ENCODE data around the gene MC1R. TPM values are rescaled to one million over a fixed set of nuclear protein-coding genes. Genes with fewer than 3 reads are reported as not detected.

Gene MC1R
- total RNA-seq, 1 donor from 2014 or later: 3.8 TPM

DNA sequence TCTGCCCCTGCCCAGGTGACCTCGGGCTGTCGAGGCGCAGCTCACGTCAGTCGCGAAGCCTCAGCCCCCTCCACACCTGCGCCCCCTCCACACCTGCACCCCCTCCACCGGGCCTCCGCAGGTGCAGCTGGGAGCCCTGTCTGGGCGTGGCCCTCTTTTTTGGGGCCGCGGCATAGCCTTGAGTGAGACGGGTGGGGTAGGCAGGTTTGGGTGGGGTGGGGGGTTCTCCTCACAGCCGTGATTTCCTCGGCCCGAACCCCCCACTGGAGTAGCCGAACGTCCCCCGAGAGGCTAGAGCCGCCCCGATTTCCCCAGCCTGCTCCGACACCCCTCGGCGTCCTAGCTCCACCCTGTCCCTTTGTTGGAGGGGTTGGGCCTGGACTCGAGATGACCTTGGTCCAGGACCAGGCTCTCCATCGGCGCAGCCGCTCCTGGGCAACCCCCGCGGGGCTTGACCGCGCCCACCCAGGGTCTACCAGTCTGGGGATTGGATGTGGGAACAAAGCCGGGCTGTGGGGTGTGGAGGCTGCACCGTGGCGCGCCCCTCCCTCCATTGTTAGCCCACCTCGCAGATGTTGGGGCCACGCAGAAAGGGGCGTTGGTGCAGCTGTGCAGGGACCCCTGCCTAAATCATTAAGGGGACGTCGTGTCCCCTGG, 5.1 kb downstream of the MC1R start:
- H3K9me3 Mint-ChIP-seq: no peaks in the 10 kb centered on the region
- peak overlapping the region; percentile 81 for H3K4me3 Mint-ChIP-seq
- H3K27me3 Mint-ChIP-seq: peaks cover 23% of the 10 kb centered on the region
- H3K36me3 Mint-ChIP-seq: no peaks in the 10 kb centered on the region
- no peak for TF ChIP-seq CTCF (conservative IDR thresholded peaks at IDR 0.05)
- no peak overlapping the region for H3K27ac Mint-ChIP-seq
- no peaks in the 10 kb centered on the region for H3K4me1 Mint-ChIP-seq (ENCODE audit: unreplicated experiment)
- DNase-seq (ENCODE audit: extremely low spot score, unreplicated experiment): no peak

GRCh38 chr16:89924297-89924924, 5.7 kb downstream of the MC1R start:
- H3K27me3 Mint-ChIP-seq: peaks cover 20% of the 10 kb centered on the region
- no peaks in the 10 kb centered on the region for H3K4me1 Mint-ChIP-seq (ENCODE audit: unreplicated experiment)
- peak overlapping the region; percentile 81 for H3K4me3 Mint-ChIP-seq
- H3K36me3 Mint-ChIP-seq: no peaks in the 10 kb centered on the region
- no peak overlapping the region for H3K27ac Mint-ChIP-seq
- TF ChIP-seq CTCF (conservative IDR thresholded peaks at IDR 0.05): no peak
- no peak for DNase-seq (ENCODE audit: extremely low spot score, unreplicated experiment)
- no peaks in the 10 kb centered on the region for H3K9me3 Mint-ChIP-seq

DNA sequence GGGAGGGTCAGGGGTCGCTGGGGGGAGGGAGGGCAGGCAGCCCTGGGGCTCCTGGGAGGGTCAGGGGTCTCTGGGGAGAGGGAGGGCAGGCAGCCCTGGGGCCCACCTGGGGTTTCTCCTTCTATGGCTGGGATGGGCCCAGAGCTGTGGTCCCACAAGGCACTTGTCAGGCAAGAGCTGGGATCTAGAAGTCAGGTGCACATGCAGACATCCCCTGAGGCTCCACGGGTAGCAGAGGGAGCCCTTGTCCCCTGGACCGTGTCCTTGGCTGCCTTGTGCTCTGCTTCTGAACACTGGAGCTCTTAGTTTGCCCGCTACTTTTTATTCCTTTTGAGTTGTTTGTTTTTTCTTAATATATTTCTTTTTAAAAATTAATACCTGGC, 6.3 kb downstream of the MC1R start:
- Mint-ChIP-seq H3K9me3 (no peaks in the 10 kb centered on the region), H3K27me3 (peaks cover 15% of the 10 kb centered on the region), H3K36me3 (no peaks in the 10 kb centered on the region), H3K4me1 (ENCODE audit: unreplicated experiment) (no peaks in the 10 kb centered on the region), H3K27ac (peak overlapping the region; percentile 46), H3K4me3 (peak overlapping the region; percentile 83)
- no peak for DNase-seq (ENCODE audit: extremely low spot score, unreplicated experiment)
- no peak for TF ChIP-seq CTCF (conservative IDR thresholded peaks at IDR 0.05)

- peak overlapping the region; percentile 83 for H3K4me3 Mint-ChIP-seq
- no peak for DNase-seq (ENCODE audit: extremely low spot score, unreplicated experiment)
- H3K9me3 Mint-ChIP-seq: no peaks in the 10 kb centered on the region
- peak; percentile 51 for TF ChIP-seq CTCF (conservative IDR thresholded peaks at IDR 0.05)
- no peaks in the 10 kb centered on the region for H3K36me3 Mint-ChIP-seq
- peak overlapping the region; percentile 46 for H3K27ac Mint-ChIP-seq
- H3K4me1 Mint-ChIP-seq (ENCODE audit: unreplicated experiment): no peaks in the 10 kb centered on the region
- peaks cover 12% of the 10 kb centered on the region for H3K27me3 Mint-ChIP-seq
Observed at GRCh38 chr16:89925596-89926079, 7.0 kb downstream of the MC1R start.

DNA sequence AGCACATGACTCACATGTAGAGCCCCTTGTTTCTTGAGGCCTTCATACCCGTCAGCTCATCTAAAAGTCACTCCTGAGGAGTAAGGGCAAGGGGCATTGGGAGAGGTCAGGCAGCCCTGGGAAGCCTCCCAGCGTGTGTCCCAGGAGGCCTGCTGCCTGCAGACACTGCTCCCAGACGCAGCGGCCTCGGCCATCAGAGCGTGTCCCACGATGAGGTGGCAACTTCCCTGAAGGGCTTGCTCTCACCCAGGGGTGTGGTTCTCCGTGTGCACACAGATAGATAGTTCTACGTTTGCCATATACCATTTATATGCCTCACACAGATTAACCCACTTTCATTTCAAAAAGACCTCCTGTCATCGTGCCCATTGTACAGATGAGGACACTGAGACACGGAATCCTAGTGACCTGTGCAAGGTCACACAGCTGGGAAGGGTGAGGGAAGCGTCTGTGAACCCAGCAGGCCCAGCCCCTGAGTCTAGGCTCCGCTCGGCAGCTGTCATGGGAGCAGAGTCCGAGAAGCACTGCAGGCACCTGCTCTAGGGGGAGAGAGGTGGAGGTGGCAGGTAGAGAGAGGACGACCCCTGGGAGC, 12.7 kb downstream of the MC1R start:
- Mint-ChIP-seq H3K4me3 (no peak overlapping the region), H3K27ac (no peak overlapping the region), H3K9me3 (no peaks in the 10 kb centered on the region), H3K36me3 (no peaks in the 10 kb centered on the region), H3K4me1 (ENCODE audit: unreplicated experiment) (no peaks in the 10 kb centered on the region), H3K27me3 (no peaks in the 10 kb centered on the region)
- DNase-seq (ENCODE audit: extremely low spot score, unreplicated experiment): no peak
- TF ChIP-seq CTCF (conservative IDR thresholded peaks at IDR 0.05): no peak
